ENCODE data around the gene SPACA7.
"Not testable (repeated sequence)": the region's sequence is repeated elsewhere in the genome, so short reads cannot be mapped to it uniquely, and the experiment has no call there.

The SPACA7 gene

DNA sequence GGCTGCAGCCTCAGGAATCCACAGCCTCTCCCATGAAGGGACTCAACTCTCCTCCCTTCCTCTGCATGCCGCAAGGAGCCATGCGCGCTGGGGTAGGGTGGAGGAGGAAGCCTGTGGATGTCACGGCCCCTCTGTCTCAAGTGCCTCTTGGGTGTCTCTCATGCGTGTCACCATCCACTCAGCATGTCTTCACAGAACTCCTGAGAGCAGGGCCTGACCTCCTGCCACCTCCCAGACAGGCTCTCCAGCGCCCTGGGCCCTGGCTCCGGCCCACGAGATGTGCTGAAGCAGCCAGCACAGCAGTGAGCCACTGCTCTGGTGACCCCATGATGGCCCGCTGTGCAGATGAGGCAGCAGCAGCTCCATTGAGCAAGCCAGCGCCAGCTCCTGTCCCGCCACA, 25.9 kb upstream of the SPACA7 start:
- DNase-seq (ENCODE audit: low read depth in 3 of 3): no peak

DNA sequence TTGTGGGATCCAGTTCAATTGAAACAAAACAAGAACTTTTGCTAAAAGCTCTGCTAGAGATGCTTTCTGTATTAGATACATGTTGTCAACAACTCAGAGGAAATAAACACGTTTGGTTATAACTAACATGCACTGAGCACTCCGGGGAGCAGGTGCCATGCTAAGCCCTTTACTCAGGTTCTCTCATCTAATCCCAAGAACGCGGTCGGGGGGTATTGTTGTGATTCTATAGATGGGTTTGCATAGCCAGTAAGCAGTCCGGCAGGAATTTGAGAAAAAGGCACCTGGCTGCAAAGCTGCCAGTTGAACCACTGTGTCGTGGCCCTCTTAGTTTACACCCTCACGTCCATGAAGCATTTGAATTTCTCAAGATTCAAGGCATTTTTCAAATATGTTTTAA, 24.3 kb upstream of the SPACA7 start:
- DNase-seq (ENCODE audit: low read depth in 3 of 3): no peak

DNA sequence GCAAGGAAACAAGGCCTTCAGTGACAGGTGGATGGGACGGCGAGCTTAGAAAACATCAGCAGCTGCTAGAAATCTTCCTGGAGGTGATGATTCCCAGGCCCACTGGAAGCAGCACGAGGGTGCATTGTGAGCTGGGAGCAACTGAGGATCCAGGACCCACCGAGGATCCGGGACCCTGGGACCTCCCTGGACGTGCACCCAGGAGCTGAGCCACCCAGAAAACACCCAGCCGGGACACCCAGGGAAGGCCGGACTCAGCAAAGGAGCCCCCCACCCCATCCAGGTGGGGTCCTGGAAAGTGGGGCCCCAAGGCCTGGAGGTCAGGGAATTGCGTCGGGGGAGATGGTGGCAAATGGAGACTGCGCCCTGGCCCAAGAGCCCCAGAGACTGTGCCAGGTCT, 22.3 kb upstream of the SPACA7 start:
- DNase-seq (ENCODE audit: low read depth in 3 of 3): no peak

- DNase-seq (ENCODE audit: low read depth in 3 of 3): no peak
These were observed 21.6 kb upstream of the SPACA7 start for GRCh38 chr13:112354330-112355273.

- no peak for DNase-seq (ENCODE audit: low read depth in 3 of 3)
These were observed 20.8 kb upstream of the SPACA7 start for GRCh38 chr13:112355274-112355838.

DNA sequence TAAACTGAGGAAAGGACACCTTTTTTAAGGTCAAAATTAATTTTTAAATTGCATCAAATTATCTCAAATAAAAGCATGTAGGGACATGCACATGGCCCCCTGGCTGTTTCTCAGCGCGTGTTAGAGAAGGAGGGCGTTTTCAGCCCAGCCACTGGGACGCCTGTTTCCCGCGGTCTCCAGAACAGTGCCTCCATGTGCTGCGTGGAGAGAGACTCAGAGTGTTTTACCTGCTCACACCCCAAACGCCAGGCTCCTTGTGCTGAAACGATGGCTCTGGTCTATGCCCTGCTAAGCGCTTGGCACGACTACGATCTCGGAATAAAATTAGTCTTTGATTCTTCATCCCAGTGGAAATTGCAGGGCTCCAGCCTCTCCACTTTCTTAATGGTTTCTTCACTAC, 20.0 kb upstream of the SPACA7 start:
- no peak for DNase-seq (ENCODE audit: low read depth in 3 of 3)

- DNase-seq (ENCODE audit: low read depth in 3 of 3): no peak
These were observed 18.0 kb upstream of the SPACA7 start for GRCh38 chr13:112358156-112358555.

DNA sequence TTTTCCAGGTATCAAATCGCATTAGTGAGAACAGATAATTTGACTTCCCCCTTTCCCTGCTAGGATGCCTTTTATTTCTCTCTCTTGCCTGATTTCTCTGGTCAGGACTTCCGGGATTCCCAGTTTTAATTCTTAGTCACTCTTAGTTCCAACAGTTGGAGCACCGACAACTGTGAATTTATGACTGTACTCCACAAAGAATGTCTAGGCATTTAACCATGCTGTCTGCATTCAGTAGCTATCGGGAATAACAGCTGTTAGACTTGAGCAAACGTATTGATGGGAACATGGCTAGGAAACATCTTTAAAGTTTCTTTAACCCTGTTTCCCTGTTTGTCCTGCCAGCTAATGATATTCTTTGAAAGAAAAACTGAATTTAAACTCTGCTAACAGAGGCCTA, 14.1 kb upstream of the SPACA7 start:
- no peak for DNase-seq (ENCODE audit: low read depth in 3 of 3)

- no peak for DNase-seq (ENCODE audit: low read depth in 3 of 3)
These were observed 12.2 kb upstream of the SPACA7 start for GRCh38 chr13:112363867-112364528.

DNA sequence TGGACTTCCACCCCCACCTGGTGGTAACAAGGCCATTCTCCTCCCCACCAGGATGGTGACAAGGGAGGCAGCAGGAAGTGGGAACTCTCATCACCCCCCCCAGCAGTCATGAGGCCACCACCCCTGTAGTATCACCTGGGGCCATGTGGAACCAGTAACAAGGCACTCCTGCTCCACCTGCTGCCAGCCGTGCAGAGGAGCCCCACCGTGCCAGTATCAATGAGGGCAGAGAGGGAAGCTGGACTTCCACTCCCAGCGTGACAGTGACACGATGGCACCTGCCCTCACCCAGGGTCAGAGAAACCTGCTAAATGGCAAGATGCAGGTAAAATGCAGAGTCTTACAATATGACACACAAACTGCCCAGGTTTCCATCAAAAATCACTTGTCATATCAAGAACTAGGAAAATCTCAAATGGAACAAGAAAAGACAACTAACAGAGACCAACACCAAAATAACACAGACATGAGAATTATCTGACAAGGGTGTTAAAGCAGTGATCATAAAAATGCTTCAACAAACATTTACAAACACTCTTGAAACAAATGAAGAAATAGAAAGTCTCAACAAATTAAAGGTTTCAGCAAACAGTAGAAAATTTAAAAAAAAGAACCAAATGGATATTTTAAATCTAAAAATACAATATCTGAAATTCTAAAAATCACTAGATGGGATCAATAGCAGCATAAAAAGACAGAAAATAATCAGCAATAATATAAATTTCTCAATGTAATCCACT, 9.1 kb upstream of the SPACA7 start:
- DNase-seq (ENCODE audit: low read depth in 3 of 3): no peak

DNA sequence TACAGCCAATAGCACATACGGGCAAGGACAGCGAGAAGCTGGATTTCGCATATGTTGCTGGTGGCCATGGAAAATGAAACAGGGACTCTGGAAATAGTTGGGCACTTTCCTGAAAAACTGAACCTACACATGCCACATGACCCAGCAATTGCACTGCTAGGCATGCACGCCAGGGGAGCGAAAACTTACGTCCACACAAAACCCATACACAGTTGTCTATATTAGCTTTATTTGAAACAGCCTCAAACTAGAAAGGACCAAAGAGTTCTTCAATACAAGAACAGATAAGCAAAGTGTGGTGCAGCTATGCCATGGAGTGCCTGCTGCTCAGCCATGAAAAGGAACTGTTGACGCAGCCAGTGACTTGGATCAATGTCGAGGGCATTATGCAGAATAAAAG, 7.3 kb upstream of the SPACA7 start:
- DNase-seq (ENCODE audit: low read depth in 3 of 3): no peak

- DNase-seq (ENCODE audit: low read depth in 3 of 3): no peak
These were observed 5.8 kb upstream of the SPACA7 start for GRCh38 chr13:112370311-112370710.

- no peak for DNase-seq (ENCODE audit: low read depth in 3 of 3)
These were observed 1.9 kb upstream of the SPACA7 start for GRCh38 chr13:112374271-112374670.

- DNase-seq (ENCODE audit: low read depth in 3 of 3): no peak
These were observed 15.6 kb downstream of the SPACA7 start for GRCh38 chr13:112391746-112392145.

DNA sequence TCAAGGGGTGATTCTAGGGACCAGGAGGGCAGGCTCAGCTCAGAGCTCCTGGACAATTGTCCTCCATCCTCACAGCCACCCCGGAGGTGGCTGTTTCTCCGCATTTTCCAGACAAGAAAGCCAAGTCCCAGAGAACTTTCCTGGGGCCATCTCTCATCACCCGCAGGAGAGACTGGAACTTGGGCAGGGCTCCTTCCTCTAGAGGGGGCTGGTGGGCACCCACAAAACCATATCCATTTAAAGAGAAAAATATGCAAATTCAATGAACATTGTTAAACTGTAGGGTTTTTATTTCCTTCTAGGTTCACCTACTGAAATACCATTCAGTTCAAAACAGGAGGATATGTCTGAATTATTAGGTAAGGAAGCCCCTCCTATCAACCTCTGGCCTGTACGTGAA, 16.6 kb downstream of the SPACA7 start:
- DNase-seq (ENCODE audit: low read depth in 3 of 3): no peak

DNA sequence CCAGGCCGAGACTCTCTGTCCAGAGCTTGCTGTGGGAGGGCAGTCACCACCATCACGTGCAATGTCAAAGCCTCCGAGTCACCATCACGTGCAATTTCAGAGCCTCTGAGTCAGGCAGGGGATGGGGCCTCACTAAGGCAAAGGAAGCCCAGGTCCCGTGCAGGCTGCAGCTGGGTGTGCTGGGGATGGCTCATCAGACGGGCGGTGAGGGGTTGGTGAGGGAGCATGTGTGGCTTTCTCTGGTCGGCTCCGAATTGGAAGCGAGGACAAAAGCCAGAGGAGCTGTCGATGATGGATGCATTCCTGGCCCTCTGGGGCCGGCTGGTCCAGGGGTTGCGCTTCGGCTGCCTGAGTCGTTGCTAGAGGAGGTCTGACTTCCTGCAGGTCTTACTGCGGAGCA, 18.9 kb downstream of the SPACA7 start:
- DNase-seq (ENCODE audit: low read depth in 3 of 3): not testable (repeated sequence)

- DNase-seq (ENCODE audit: low read depth in 3 of 3): not testable (repeated sequence)
These were observed 19.8 kb downstream of the SPACA7 start for GRCh38 chr13:112395941-112396340.

DNA sequence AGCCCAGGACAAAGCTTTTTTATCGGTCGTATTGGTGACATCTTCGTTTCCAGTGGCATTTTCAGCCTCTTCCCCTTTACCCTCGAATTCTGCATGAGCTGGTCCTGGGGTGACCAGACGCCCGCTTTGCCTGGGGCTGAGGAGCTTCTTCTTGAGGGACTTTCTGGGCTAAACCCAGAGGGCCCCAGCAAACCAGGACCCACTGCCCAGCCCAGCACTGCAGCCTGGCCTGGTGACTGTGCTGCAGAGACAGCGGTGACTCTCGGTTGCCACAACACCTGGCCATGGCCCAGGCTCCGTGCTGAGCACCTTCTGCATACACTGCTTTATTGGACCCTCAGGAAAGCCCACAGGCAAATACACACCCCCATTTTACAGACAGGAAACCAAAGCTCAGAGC, 21.0 kb downstream of the SPACA7 start:
- no peak for DNase-seq (ENCODE audit: low read depth in 3 of 3)

DNA sequence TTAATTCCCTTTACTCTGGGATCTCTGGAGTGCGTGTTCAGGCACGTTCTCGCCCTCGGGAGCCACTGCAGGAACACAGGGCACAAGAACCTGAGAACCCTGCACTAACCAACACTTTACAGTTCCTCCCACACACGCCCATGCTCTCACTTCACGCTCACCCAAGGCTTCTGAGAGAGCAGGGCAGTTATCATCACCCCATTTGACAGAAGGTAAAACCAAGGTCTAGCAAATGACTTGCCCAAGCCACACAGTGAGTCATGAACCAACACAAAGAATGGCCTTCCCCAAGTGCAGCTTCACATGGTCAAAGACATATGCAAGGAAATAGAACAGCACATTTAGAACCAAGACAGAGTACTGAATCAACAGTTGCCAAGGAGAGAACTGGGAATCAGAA, 22.2 kb downstream of the SPACA7 start:
- not testable (repeated sequence) for DNase-seq (ENCODE audit: low read depth in 3 of 3)

DNA sequence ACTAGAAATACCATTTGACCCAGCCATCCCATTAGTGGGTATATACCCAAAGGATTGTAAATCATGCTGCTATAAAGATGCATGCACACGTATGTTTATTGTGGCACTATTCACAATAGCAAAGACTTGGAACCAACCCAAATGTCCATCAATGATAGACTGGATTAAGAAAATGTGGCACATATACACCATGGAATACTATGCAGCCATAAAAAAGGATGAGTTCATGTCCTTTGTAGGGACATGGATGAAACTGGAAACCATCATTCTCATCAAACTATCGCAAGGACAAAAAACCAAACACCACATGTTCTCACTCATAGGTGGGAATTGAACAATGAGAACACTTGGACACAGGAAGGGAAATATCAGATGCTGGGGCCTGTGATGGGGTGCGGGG, 33.7 kb downstream of the SPACA7 start:
- not testable (repeated sequence) for DNase-seq (ENCODE audit: low read depth in 3 of 3)

GRCh38 chr13:112416647-112417046, 40.5 kb downstream of the SPACA7 start:
- no peak for DNase-seq (ENCODE audit: low read depth in 3 of 3)

GRCh38 chr13:112417079-112417478, 40.9 kb downstream of the SPACA7 start:
- no peak for DNase-seq (ENCODE audit: low read depth in 3 of 3)
